Spleen (tissue), 11 donors: ENCODE measurements around the gene NSUN6. TPM values are rescaled to one million over a fixed set of nuclear protein-coding genes. Genes with fewer than 3 reads are reported as not detected.
"Not testable (repeated sequence)": the region's sequence is repeated elsewhere in the genome, so short reads cannot be mapped to it uniquely, and the experiment has no call there.

Source experiments
- DNase-seq: peaks from one replicate; pipeline ENCODE4 v3.0.0-alpha.2; 2020
- H3K27ac ChIP-seq, 8 donors: fragments of 200-600 bp; sonication (generic) in 7 of 8; 1 replicate in 4 of 8; 2 replicates in 4 of 8; pipeline versions ENCODE4 v1.5.0 to v1.8.0; 2016 to 2021; ENCODE audit warnings: inconsistent platforms in 4 of 8, mild to moderate bottlenecking in 4 of 8, moderate library complexity in 1 of 8
- H3K27me3 ChIP-seq, 7 donors: fragments of 200-600 bp; sonication (generic) in 6 of 7; replicated peaks in 1 of 7; 1 replicate in 4 of 7; 2 replicates in 3 of 7; pipeline versions ENCODE4 v1.5.0 to v1.8.0; 2016 to 2021; ENCODE audit warnings: inconsistent platforms in 3 of 7, mild to moderate bottlenecking in 1 of 7
- H3K36me3 ChIP-seq, 6 donors: fragments of 200-600 bp; sonication (generic) in 5 of 6; 1 replicate in 4 of 6; 2 replicates in 2 of 6; pipeline versions ENCODE4 v1.5.0 to v1.8.0; 2016 to 2021; ENCODE audit warnings: inconsistent platforms in 2 of 6
- H3K4me1 ChIP-seq, 6 donors: fragments of 200-600 bp; sonication (generic) in 5 of 6; 1 replicate in 3 of 6; 2 replicates in 3 of 6; pipeline versions ENCODE4 v1.5.0 to v1.8.0; 2016 to 2021; ENCODE audit warnings: inconsistent platforms in 3 of 6
- H3K4me3 ChIP-seq, 8 donors: fragments of 200-600 bp; sonication (generic) in 7 of 8; 1 replicate in 4 of 8; 2 replicates in 4 of 8; pipeline versions ENCODE4 v1.5.0 to v1.8.0; 2016 to 2021; ENCODE audit warnings: inconsistent platforms in 4 of 8, mild to moderate bottlenecking in 4 of 8, moderate library complexity in 2 of 8
- H3K9me3 ChIP-seq, 8 donors: fragments of 200-600 bp; sonication (generic) in 7 of 8; 1 replicate in 4 of 8; 2 replicates in 4 of 8; pipeline versions ENCODE4 v1.5.0 to v1.8.0; 2016 to 2021; ENCODE audit warnings: inconsistent platforms in 4 of 8
- CTCF ChIP-seq, 11 experiments: fragments of 200-600 bp in 7 of 11; fragments of 450-650 bp in 4 of 11; sonication (generic) in 4 of 11; IDR thresholded peaks in 8 of 11; conservative IDR thresholded peaks in 3 of 11; 1 replicate in 7 of 11; 2 replicates in 4 of 11; pipeline versions ENCODE4 v1.4.0 to v1.8.0; 2016 to 2021; ENCODE audit warnings: antibody characterized with exemption in 11 of 11, inconsistent platforms in 4 of 11, mild to moderate bottlenecking in 1 of 11
- POLR2A ChIP-seq, 3 donors: fragments of 450-650 bp; IDR thresholded peaks; one replicate each; pipeline ENCODE4 v1.5.1; 2017; ENCODE audit warnings: antibody characterized with exemption in 3 of 3, mild to moderate bottlenecking in 1 of 3
- POLR2AphosphoS5 ChIP-seq, 3 donors: sonication (generic); formaldehyde crosslinking; IDR thresholded peaks; one replicate each; pipeline ENCODE4 v1.5.1; 2017; ENCODE audit warnings: antibody characterized with exemption in 3 of 3
- WGBS, 5 donors: extraction: QIAGEN DNeasy Blood & Tissue Kit in 3 of 5; methylation state at CpG; one replicate each; pipeline versions ENCODE4 v1.1.5 to v1.1.7; 2013 to 2018; 5-methylcytosine and 5-hydroxymethylcytosine counted together
- intact Hi-C: fragments of 100-400 bp; cut with DNase I; formaldehyde crosslinking; loops from one replicate; pipeline ENCODE4 v1.15.0; 2023; ENCODE audit warnings: low total_unique reads
- polyA plus RNA-seq, 3 donors: library from polyadenylated mRNA; stranded (reverse); fragments of 200-250 nt; gene quantifications; one replicate each; pipeline ENCODE4 v1.2.1, GENCODE V29; 2013
- total RNA-seq, 7 donors: library from RNA; depleted of rRNA in 3 of 7; stranded (reverse); fragments of >200 nt in 3 of 7; fragmentation: NEBNext Ultra II Directional in 4 of 7; extraction: Animal tissue kit (Norgen Biotek cat#: 25700) in 4 of 7; gene quantifications; one replicate each; pipeline versions ENCODE4 v1.1.0 to v1.2.1, GENCODE V29; 2016 to 2021
- donor health status: healthy with polysubstance abuse.
- donor health status: DM: no; HTN: no; CAD: no; lungs with moderate emphysema.
- donor health status: DM: no; HTN: no; CAD: no.
- donor health status: Bipolar disorder and iron deficiency.
- donor health status: healthy.
- donor health status: DM: no; HTN: no; CAD: no.
- donor health status: DM: yes; HTN: yes; CAD: no.

NSUN6 gene
- total and polyA plus RNA-seq, 10 donors: 6.4 to 25.8 (median 15.6) TPM

GRCh38 chr10:18572959-18573561 is 78.3 kb downstream of the NSUN6 start:
- Histone ChIP-seq H3K4me1 (no peaks in the 10 kb centered on the region), H3K9me3 (peaks cover 0 to 59% (median 33%) of the 10 kb centered on the region in 8 donors), H3K27ac (no peak overlapping the region), H3K27me3 (no peaks in the 10 kb centered on the region), H3K4me3 (no peak overlapping the region), H3K36me3 (peaks cover 0 to 44% (median 6%) of the 10 kb centered on the region in 6 donors)
- no peak for DNase-seq
- WGBS, 5 donors: 84 to 92% (median 89%) methylated on average over 8 of the region's 8 CpGs
- intact Hi-C loops: no loop called here
- TF ChIP-seq CTCF (IDR thresholded peaks at IDR 0.05 in 8 of 11, conservative IDR thresholded peaks at IDR 0.05 in 3 of 11): no peak
- no peak for TF ChIP-seq POLR2A (IDR thresholded peaks at IDR 0.05)
- TF ChIP-seq POLR2AphosphoS5 (IDR thresholded peaks at IDR 0.05): no peak

GRCh38 chr10:18571780-18572179 is 79.6 kb downstream of the NSUN6 start:
- Histone ChIP-seq H3K4me1 (no peaks in the 10 kb centered on the region), H3K36me3 (peaks cover 0 to 31% (median 4%) of the 10 kb centered on the region in 6 donors), H3K27me3 (no peaks in the 10 kb centered on the region), H3K9me3 (peaks cover 0 to 63% (median 42%) of the 10 kb centered on the region in 8 donors), H3K4me3 (no peak overlapping the region), H3K27ac (no peak overlapping the region)
- TF ChIP-seq POLR2AphosphoS5 (IDR thresholded peaks at IDR 0.05) (no peak), POLR2A (IDR thresholded peaks at IDR 0.05) (no peak), CTCF (IDR thresholded peaks at IDR 0.05 in 8 of 11, conservative IDR thresholded peaks at IDR 0.05 in 3 of 11) (no peak)
- DNase-seq: no peak
- intact Hi-C loops: no loop called here
- WGBS, 5 donors: 90 to 100% (median 97%) methylated on average over 1 of the region's 1 CpG

- no peak for DNase-seq
- Histone ChIP-seq H3K9me3 (peaks cover 0 to 70% (median 49%) of the 10 kb centered on the region in 8 donors), H3K27ac (no peak overlapping the region), H3K36me3 (peaks cover 0 to 25% (median under 1%) of the 10 kb centered on the region in 6 donors), H3K4me1 (no peaks in the 10 kb centered on the region), H3K27me3 (no peaks in the 10 kb centered on the region), H3K4me3 (no peak overlapping the region)
- intact Hi-C loops: no loop called here
- TF ChIP-seq CTCF (IDR thresholded peaks at IDR 0.05 in 8 of 11, conservative IDR thresholded peaks at IDR 0.05 in 3 of 11) (no peak), POLR2AphosphoS5 (IDR thresholded peaks at IDR 0.05) (no peak), POLR2A (IDR thresholded peaks at IDR 0.05) (no peak)
Measured at GRCh38 chr10:18571076-18571475, 80.3 kb downstream of the NSUN6 start.

GRCh38 chr10:18570386-18570785 is 81.0 kb downstream of the NSUN6 start:
- peaks cover 0 to 77% (median 55%) of the 10 kb centered on the region in 8 donors for H3K9me3 ChIP-seq
- H3K27me3 ChIP-seq, DNase-seq, H3K4me3 ChIP-seq, intact Hi-C loops, H3K4me1 ChIP-seq, H3K27ac ChIP-seq: not testable (repeated sequence)
- WGBS, 5 donors: 94 to 99% (median 98%) methylated on average over 2 of the region's 2 CpGs
- peaks cover 0 to 20% (median 0%) of the 10 kb centered on the region in 6 donors for H3K36me3 ChIP-seq
